T-helper 2 cell treated with Interferon-gamma antibody and Interleukin-4, amounts not matched to agents 5 μg/mL and 100 μg/mL, for 36 hours (primary cell): ENCODE measurements around the gene HABP2.

Source experiments
- DNase-seq: peaks from one replicate; pipeline ENCODE4 v3.0.0; 2021; ENCODE audit warnings: low spot score
- H3K27ac Mint-ChIP-seq: one replicate; pipeline ENCODE4 v1.8.0; 2021; ENCODE audit warnings: mild to moderate bottlenecking, mixed read lengths
- H3K27me3 Mint-ChIP-seq: one replicate; pipeline ENCODE4 v1.8.0; 2021; ENCODE audit warnings: low read depth, mixed read lengths
- H3K36me3 Mint-ChIP-seq: one replicate; pipeline ENCODE4 v1.8.0; 2021; ENCODE audit warnings: low read depth, mixed read lengths
- H3K4me1 Mint-ChIP-seq: one replicate; pipeline ENCODE4 v1.8.0; 2021; ENCODE audit warnings: low read depth, mixed read lengths
- H3K4me3 Mint-ChIP-seq: one replicate; pipeline ENCODE4 v1.8.0; 2022; ENCODE audit warnings: mild to moderate bottlenecking, moderate library complexity, mixed read lengths
- H3K9me3 Mint-ChIP-seq: one replicate; pipeline ENCODE4 v1.8.0; 2021; ENCODE audit warnings: mixed read lengths

Gene HABP2

DNA sequence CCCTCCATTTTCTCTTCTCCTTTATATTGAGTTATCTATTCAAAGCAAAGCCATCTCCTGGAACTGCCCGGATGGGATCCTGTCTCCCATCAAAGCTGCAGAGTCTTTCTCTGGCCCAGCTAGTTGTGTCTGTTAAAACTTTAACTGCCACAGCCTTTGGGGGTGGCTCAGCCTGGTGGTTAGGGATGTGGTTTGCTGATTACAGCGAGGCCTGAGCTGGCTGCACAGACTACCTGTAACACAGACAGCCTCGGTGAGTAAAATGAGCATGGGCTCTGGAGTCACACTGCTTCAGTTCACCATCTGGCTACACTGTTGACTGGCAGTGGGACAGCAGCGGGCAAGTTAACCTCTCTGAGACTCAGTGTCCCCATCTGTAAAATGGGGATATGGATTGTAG is 18.4 kb upstream of the HABP2 start:
- no peak overlapping the region for H3K27ac Mint-ChIP-seq
- H3K4me3 Mint-ChIP-seq, result no peak overlapping the region
- DNase-seq, result peak; percentile 6
- peaks cover 4% of the 10 kb centered on the region for H3K4me1 Mint-ChIP-seq
- no peaks in the 10 kb centered on the region for H3K27me3 Mint-ChIP-seq
- no peaks in the 10 kb centered on the region for H3K36me3 Mint-ChIP-seq
- H3K9me3 Mint-ChIP-seq, result no peaks in the 10 kb centered on the region

- no peak overlapping the region for H3K27ac Mint-ChIP-seq
- DNase-seq, result no peak
- H3K9me3 Mint-ChIP-seq, result no peaks in the 10 kb centered on the region
- no peaks in the 10 kb centered on the region for H3K36me3 Mint-ChIP-seq
- no peak overlapping the region for H3K4me3 Mint-ChIP-seq
- no peaks in the 10 kb centered on the region for H3K27me3 Mint-ChIP-seq
- H3K4me1 Mint-ChIP-seq, result peaks cover 4% of the 10 kb centered on the region
Observed at GRCh38 chr10:113537672-113538071, 15.2 kb upstream of the HABP2 start.

DNA sequence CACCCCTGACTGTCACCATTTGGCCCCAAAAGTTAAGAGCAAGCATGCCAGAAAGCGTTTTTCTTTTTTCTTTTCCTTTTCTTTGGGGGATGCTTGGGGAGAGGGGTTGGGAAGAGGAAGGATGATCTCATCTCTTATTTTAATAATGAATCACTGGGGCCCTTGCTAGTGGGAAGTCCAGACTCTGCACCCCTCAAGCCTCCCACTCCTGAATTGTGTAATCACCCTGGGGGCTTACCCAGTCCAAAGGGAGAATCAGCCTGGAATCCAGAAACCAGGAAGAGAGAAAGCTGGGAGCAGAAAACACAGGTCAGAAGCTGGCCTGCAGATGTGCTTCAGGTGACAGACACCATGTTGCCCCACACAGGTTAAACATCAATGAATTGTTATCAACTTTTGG is 14.7 kb upstream of the HABP2 start:
- H3K27ac Mint-ChIP-seq, result no peak overlapping the region
- no peaks in the 10 kb centered on the region for H3K9me3 Mint-ChIP-seq
- no peak for DNase-seq
- H3K4me1 Mint-ChIP-seq, result peaks cover 4% of the 10 kb centered on the region
- no peaks in the 10 kb centered on the region for H3K36me3 Mint-ChIP-seq
- no peak overlapping the region for H3K4me3 Mint-ChIP-seq
- H3K27me3 Mint-ChIP-seq, result no peaks in the 10 kb centered on the region

DNA sequence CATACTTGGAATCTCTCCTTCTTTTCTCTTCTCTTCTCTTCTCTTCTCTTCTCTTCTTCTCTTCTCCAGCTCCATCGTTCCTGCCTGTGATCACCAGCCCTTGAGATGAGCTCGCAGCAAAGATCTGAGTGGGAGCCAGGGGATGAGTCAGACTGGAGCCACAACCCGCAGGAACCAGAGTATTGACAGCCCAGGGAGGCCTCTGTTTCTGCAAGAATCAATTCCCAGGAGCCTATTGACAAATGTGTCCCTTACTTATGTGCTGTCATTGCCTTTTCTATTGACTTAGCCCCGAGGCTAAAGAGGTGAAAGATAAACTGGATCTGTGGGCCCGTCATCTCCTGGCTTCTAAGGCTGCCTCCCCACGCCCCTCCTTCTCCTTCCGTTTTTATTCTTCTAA is 13.1 kb upstream of the HABP2 start:
- Mint-ChIP-seq H3K4me3 (no peak overlapping the region), H3K27ac (no peak overlapping the region), H3K9me3 (no peaks in the 10 kb centered on the region), H3K27me3 (no peaks in the 10 kb centered on the region), H3K36me3 (no peaks in the 10 kb centered on the region), H3K4me1 (no peaks in the 10 kb centered on the region)
- no peak for DNase-seq

DNA sequence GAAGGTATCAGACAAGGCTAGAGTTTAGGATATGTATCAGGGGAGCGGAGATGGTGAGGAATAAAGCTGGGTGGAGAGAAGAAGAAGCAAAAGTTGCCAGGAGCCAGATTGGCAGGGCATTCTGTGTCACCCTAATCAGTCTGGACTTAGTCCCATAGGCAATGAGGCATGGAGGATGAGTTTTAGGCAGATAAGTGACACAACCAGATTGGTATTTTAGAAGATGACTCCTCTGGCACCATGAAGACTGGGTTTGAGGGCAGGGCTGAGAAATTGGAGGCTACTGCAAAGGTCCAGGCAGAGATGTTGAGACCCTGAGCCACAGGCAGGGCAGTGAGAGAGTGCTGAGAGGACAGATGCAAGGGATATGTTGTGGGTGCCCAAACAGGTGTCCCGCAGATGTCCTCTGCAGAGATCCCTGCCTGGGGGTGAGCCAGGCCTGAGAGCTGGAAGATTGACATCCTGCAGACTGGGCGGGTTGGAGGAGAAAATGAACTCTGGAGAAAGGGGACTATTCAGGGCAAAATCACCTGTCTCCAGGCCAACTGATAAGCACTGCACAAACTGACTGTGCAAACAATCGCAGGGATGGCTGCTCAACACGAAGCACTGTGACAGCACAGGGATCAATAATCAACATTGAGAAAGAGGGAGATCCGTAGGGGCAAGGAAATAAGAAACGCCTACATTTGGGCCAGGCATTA is 11.9 kb upstream of the HABP2 start:
- Mint-ChIP-seq H3K4me1 (no peaks in the 10 kb centered on the region), H3K9me3 (no peaks in the 10 kb centered on the region), H3K27me3 (no peaks in the 10 kb centered on the region), H3K36me3 (no peaks in the 10 kb centered on the region), H3K4me3 (no peak overlapping the region), H3K27ac (no peak overlapping the region)
- DNase-seq, result no peak

GRCh38 chr10:113541549-113541927 is 11.3 kb upstream of the HABP2 start:
- Mint-ChIP-seq H3K4me1 (no peaks in the 10 kb centered on the region), H3K36me3 (no peaks in the 10 kb centered on the region), H3K4me3 (no peak overlapping the region), H3K9me3 (no peaks in the 10 kb centered on the region), H3K27ac (no peak overlapping the region), H3K27me3 (no peaks in the 10 kb centered on the region)
- DNase-seq, result no peak

DNA sequence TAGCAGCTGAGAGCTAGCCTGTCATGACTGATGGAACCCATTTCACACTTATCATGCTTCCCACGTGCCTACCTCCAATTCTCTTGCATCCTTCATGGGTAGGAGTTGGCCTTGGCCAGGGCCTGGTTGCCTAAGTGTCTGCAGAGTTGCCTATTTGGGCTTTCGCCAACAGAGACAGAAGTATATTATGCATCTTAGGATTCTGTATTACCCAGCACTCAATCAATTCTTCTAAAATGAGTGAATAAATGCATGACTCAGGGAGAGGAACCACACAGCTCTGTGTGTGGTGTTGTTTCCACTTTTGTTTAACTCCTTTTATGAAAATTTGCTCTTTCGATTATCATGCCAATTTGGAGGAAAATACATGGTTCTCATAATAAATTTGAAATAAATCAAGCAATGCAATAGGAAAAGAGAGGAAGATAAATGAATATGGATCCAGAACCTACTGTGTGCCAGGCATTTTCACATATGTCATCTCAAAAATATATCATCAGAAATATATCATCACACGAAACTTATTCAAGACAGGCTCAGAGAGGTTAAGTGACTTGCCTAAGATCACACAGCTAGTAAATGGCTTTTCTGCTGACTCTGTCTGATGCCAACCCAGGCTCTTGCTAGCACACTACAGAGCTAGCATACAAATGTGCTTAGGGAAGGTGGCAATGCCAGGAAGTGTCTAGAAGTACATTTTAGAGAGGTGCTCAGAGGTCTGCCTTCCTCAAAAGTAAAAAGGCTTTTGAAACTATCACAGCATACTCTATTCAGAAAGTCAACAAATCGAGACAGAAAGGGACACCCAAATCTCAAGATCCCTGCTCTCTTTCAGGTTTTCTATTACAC is 9.5 kb upstream of the HABP2 start:
- Mint-ChIP-seq H3K36me3 (no peaks in the 10 kb centered on the region), H3K9me3 (no peaks in the 10 kb centered on the region), H3K27me3 (no peaks in the 10 kb centered on the region), H3K27ac (no peak overlapping the region), H3K4me1 (no peaks in the 10 kb centered on the region), H3K4me3 (no peak overlapping the region)
- DNase-seq, result no peak

DNA sequence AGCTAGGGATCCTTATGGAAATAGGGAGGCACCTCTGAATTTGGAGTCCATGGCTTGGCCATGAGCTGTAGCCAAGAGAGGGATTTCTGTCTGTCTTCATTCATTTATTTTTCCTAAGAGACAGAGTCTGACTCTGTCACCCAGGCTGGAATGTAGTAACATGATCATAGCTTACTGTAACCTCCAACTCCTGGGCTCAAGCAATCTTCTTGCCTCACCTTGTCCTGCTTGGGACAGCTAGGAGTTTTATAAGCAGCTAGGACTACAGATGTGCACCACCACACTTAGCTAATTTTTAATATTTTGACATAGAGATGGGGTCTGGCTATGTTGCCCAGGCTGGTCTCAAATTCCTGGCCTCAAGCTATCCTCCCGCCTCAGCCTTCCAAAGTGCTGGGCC is 8.5 kb upstream of the HABP2 start:
- no peak overlapping the region for H3K27ac Mint-ChIP-seq
- H3K4me1 Mint-ChIP-seq, result no peaks in the 10 kb centered on the region
- DNase-seq, result no peak
- no peaks in the 10 kb centered on the region for H3K9me3 Mint-ChIP-seq
- H3K27me3 Mint-ChIP-seq, result no peaks in the 10 kb centered on the region
- H3K4me3 Mint-ChIP-seq, result no peak overlapping the region
- no peaks in the 10 kb centered on the region for H3K36me3 Mint-ChIP-seq

GRCh38 chr10:113547426-113547825 is 5.4 kb upstream of the HABP2 start:
- Mint-ChIP-seq H3K4me1 (no peaks in the 10 kb centered on the region), H3K27me3 (peaks cover 6% of the 10 kb centered on the region), H3K4me3 (no peak overlapping the region), H3K9me3 (no peaks in the 10 kb centered on the region), H3K36me3 (no peaks in the 10 kb centered on the region), H3K27ac (no peak overlapping the region)
- no peak for DNase-seq

- Mint-ChIP-seq H3K4me3 (no peak overlapping the region), H3K27me3 (peaks cover 10% of the 10 kb centered on the region), H3K9me3 (no peaks in the 10 kb centered on the region), H3K36me3 (no peaks in the 10 kb centered on the region), H3K27ac (no peak overlapping the region), H3K4me1 (no peaks in the 10 kb centered on the region)
- no peak for DNase-seq
Observed at GRCh38 chr10:113549856-113550255, 3.0 kb upstream of the HABP2 start.

DNA sequence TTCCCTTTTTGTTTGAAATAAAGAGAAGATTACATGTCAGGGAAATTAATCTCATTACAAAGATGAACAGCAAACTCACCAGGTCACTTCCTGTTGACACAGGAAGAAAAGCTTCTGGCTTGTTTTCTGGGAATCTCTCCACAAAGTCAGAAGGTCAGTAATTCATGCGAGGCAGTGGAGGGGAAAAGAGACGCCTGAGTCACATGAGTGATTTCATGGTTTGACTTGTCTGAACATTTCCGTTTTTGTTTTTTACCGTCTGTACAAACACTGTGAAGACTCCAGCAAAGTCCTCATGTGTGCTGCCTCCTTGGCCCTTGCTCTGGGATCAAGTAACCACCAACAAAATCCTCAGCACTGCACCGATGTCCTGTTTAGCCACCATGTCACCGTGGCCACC is 2.5 kb upstream of the HABP2 start:
- H3K36me3 Mint-ChIP-seq, result no peaks in the 10 kb centered on the region
- H3K9me3 Mint-ChIP-seq, result no peaks in the 10 kb centered on the region
- H3K27me3 Mint-ChIP-seq, result peaks cover 10% of the 10 kb centered on the region
- DNase-seq, result no peak
- no peak overlapping the region for H3K4me3 Mint-ChIP-seq
- H3K27ac Mint-ChIP-seq, result no peak overlapping the region
- H3K4me1 Mint-ChIP-seq, result no peaks in the 10 kb centered on the region

- Mint-ChIP-seq H3K36me3 (no peaks in the 10 kb centered on the region), H3K27me3 (peaks cover 15% of the 10 kb centered on the region), H3K4me1 (no peaks in the 10 kb centered on the region), H3K27ac (no peak overlapping the region), H3K9me3 (no peaks in the 10 kb centered on the region), H3K4me3 (no peak overlapping the region)
- no peak for DNase-seq
Observed at GRCh38 chr10:113552014-113552413, 839 bp upstream of the HABP2 start.

- Mint-ChIP-seq H3K4me1 (no peaks in the 10 kb centered on the region), H3K9me3 (no peaks in the 10 kb centered on the region), H3K4me3 (no peak overlapping the region), H3K27me3 (peaks cover 25% of the 10 kb centered on the region), H3K36me3 (no peaks in the 10 kb centered on the region), H3K27ac (no peak overlapping the region)
- no peak for DNase-seq
Observed at GRCh38 chr10:113553149-113553548, 296 bp downstream of the HABP2 start.

- H3K4me3 Mint-ChIP-seq, result no peak overlapping the region
- H3K9me3 Mint-ChIP-seq, result no peaks in the 10 kb centered on the region
- H3K4me1 Mint-ChIP-seq, result no peaks in the 10 kb centered on the region
- H3K36me3 Mint-ChIP-seq, result no peaks in the 10 kb centered on the region
- no peak for DNase-seq
- no peak overlapping the region for H3K27ac Mint-ChIP-seq
- H3K27me3 Mint-ChIP-seq, result peaks cover 25% of the 10 kb centered on the region
Observed at GRCh38 chr10:113554214-113554613, 1.4 kb downstream of the HABP2 start.
